Lung microvascular endothelial cell (primary cell): ENCODE data around the gene CDKN1C. TPM values are rescaled to one million over a fixed set of nuclear protein-coding genes. Genes with fewer than 3 reads are reported as not detected.

Experiments used
- DNase-seq, 2 donors: peaks; one replicate each; pipeline versions ENCODE4 v3.0.0 to v3.0.0-alpha.2; 2010; ENCODE audit warnings: low read depth in 2 of 2
- total RNA-seq: library from RNA; depleted of rRNA; stranded (reverse); fragments of >200 nt; gene quantifications from 2 replicates; pipeline ENCODE4 v1.2.1, GENCODE V29; 2014

CDKN1C gene
- total RNA-seq, 1 donor from 2014 or later = 119 TPM

DNA sequence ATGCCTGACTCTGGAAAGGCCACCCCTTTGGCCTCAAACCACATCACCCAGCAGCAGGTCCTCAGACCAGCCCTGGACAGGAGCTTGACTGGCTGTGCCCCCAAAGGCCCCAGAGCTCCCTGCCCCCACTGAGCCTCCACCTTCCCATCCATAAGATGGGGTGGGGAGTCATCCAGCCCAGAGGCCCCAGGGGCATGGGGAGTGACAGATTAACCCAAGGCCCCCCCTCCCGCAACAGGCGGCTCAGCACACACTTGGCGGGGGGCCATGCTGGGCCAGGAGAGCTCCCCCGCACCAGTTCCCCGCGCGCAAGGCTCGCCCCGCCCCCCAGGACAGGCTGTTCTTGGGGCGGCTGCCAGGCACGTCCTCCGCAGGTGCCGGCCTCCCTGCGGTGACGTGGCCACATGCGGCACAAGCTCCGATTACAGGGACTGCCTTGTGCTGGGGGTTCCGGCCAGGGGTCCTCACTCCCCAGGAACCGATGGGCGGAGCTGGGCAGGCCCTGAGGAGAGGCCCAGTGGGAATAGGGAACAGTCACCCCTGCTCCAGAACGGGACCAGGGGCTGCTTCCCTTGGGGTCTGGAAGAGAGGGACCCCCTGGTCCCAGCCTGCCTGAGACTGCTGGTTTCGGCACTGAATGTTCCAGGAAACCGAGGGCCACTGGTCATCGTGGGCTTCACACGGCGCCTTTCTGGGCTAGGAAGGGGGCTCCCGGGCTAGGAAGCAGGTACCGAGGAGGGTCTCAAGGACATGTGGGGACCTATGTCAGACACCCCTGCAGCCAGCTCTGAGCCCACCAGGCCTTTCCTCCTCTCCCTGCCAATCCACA is 5.1 kb upstream of the CDKN1C start:
- peak in 1 of 2 donors; percentile 23 for DNase-seq

DNA sequence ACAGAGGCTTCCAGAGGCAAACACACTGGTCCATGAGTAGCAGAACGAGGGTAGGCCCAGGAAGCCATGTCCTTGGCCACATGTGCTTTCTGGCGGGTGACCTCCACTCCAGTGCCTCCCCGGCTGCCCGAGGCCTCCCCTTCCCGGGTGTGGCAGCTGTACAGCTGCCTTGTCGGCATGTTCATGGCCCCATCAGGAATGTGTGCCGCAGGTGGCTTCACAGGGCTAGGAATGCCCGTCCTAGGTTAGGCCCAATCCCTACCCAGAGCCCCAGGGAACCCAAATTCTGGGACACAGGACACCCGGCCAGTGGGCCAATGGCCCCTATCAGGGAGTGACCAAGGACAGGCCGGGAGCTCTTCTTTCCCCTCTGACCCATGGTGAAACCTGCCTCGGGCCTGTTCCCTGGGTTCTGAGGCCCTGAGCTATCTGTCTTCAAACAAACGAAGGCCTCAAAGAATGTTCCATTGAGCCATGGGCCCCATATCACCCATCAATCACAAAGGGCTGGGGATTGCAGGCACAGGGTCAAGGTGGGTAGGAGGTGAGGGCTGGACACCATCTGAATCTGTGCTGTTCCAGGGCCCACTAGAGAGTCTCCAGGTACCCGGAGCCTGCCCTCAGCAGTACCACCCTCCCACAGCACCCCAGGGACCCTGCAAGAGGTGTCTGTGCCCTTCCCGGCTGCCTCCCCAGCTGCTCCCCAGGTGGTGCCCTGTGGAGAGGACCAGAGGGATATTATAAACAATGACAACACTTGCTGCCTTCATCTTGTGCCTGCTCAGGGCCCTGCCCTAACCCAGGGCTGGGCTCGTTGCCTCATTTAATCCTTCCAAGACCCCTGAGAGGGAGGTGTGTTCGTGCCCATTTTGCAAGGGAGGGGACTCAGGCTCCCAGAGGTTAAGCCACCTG is 4.0 kb upstream of the CDKN1C start:
- DNase-seq = no peak

DNA sequence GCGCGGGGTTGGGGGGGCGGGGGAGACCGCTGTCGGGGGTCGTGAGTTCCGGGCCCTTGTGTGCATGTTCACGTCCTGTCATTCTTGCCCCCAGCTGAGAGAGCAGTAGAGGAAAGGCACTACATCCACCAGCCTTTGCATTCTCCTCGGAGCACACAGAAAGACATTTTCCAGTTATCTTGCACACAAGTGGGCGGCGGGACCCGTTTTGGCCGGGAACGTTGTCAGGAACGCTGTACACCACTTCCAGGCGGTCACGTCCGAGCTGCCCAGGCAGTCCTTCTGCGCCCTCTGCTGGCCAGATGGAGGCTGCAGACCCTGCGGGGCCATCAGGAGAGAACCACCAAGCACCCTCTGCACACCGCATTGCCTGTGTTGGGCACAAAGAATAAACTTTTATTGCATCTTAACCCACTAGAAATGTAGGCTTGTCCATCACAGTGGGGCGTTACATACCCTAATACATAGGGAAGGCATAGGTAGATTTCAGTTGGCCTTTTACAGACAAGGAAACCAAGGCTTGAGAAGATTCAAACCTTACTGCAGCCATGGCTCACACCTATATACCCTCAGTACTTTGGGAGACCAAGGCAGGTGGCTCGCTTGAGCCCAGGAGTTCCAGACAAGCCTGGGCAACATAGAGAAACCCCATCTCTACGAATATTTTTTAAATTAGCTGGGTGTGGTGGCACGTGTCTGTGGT is 2.8 kb upstream of the CDKN1C start:
- peak; percentile 86 to 91 for DNase-seq

DNA sequence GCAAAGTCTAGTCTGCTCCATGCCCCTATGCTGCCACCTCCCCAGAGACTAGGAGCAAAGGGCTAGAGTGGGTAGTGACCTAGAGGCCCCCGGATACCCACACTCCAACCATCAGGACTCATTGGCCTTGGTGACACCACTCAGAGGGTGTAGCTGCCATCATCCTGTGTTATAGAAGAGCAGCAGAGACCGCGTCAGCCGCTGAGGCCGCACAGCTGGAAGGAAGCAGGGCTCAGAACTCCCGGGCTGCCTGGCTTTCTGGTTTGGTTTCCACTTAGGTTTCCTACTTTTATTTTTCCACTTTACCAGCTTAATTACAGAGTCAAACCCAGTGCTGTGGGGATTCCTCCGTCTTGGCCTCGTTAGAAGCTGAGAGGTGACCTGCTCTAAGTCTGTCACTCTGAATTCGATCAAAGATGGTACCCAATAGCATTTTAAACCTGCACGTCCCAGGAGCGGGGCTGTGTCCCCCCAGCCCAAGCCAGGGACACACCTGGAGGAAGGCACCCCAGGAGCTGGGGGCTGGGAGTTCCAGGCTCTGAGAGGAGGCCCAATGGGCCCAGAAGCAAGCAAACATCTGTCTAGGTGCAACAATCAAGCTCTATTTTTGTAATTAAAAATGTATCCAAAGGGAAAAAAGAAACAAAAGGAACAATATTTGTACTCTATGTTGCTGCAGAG is 2.1 kb upstream of the CDKN1C start:
- DNase-seq = no peak

DNA sequence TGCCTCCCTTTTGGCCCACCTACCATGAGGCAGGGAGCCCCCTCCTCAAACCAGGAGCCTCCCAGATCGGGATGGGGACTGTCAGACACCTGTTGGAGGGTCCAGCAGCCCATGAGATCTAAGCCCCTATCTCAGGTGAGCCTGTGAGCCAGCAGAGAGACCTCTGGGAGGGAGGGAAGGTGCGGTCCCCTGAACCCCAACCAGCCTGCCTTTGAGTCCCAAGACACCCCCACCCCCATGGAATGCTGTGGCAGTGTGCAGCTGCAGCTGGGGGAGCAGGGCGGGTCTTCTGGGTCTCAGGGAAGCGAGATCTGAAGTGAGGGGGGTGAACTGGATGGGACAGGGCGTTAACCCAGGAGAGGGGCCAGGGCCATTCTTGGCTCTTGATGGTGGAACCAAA is 1.4 kb upstream of the CDKN1C start:
- no peak for DNase-seq

DNA sequence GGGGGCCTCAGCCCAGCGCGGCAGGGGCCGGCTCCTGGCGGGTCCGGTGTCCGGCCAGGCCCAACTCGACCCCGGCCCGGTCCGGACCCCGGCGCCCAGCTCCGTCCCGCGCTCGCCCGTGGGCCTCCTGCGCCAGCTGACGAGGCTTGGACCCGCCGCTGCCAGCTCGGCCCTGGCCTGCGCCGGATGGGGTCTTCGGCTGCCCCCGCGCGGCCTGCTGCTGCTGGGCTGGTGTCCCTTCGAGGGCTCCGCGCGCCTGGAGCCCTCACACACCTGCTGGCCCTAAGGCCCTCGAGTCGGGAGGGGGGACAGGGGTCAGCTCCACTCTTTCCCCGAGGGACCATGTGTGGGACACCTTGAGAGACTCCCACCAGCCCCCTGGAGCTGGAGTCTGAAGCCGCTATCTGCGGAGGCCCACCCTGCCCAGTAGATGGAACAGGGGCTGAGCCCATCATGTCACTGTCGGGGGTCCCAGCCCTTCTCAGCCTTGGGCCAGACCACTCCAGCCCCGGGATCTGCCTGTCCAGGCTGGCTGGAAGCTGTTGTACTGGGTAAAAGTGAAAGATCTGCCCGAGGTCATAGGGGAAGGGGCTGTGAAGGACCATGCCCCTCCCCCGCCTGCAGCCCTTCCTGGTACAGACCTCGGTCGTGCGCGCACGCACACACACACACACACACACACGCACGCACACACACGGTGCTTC is 768 bp upstream of the CDKN1C start:
- DNase-seq = peak in 1 of 2 donors; percentile 63

DNA sequence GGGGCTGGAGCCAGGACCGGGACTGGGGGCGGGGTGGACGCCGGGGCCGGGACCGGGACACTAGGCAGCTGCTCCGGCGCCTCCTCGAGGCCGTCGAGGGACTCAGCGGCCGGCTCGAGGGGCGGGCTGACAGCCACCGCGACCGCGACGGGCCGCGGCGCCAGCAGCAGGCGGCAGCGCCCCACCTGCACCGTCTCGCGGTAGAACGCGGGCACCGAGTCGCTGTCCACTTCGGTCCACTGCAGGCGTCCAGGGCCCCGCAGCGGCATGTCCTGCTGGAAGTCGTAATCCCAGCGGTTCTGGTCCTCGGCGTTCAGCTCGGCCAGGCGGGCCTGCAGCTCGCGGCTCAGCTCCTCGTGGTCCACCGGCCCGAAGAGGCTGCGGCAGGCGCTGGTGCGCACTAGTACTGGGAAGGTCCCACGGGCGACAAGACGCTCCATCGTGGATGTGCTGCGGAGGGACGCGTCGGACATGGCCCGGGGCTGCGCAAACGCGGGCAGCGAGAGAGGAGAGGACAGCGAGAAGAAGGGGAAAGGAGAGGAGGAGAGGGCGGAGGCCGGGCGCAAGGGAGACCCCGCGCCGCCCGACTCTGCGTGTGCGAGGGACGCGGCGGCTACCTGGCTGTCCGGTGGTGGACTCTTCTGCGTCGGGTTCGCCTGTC is 428 bp downstream of the CDKN1C start:
- peak; percentile 34 to 80 for DNase-seq

DNA sequence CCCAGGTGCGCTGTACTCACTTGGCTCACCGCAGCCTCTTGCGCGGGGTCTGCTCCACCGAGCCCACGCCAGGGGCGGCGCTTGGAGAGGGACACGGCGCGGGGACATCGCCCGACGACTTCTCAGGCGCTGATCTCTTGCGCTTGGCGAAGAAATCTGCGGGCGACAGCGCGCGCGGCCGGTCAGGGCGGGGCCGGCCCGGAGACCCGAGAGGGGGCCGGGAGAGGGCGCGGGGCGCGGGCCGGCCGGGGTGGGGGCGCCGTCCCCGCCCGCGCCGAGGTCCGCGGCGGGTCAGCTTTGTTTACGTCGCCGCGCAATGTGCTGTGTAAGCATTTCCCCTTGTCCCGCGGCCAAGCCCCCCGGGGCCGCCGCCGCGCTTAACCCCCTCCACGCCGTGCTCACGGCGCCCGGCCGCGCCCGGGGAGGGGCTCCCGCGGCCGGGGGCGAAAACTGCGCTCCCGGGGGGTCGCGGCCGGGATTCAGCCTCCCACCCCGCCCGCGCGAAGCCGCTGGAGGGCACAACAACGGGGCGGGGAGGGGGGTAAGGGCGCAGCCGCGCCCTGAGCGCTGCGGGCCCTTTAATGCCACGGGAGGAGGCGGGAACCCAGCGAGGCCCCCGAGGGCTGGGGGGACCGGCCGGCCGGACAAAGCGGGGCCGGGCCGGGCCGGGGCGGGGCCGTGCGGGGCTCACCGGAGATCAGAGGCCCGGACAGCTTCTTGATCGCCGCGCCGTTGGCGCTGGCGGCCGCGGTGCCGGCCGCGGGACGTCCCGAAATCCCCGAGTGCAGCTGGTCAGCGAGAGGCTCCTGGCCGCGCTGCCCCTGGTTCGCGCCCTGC is 1.4 kb downstream of the CDKN1C start:
- DNase-seq = peak in 1 of 2 donors; percentile 72

DNA sequence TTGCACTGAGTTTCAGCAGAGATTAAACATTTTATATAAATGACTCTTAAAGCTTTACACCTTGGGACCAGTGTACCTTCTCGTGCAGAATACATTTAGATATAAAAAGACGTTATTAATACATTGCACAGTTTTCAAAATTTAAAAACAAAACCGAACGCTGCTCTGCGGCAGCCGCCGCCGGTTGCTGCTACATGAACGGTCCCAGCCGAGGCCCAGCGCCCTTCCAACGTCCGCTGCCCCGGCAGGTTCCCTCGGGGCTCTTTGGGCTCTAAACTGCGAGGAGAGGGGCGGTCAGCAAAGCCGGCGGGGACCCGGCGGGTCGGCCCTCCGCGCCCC is 2.0 kb downstream of the CDKN1C start:
- no peak for DNase-seq

DNA sequence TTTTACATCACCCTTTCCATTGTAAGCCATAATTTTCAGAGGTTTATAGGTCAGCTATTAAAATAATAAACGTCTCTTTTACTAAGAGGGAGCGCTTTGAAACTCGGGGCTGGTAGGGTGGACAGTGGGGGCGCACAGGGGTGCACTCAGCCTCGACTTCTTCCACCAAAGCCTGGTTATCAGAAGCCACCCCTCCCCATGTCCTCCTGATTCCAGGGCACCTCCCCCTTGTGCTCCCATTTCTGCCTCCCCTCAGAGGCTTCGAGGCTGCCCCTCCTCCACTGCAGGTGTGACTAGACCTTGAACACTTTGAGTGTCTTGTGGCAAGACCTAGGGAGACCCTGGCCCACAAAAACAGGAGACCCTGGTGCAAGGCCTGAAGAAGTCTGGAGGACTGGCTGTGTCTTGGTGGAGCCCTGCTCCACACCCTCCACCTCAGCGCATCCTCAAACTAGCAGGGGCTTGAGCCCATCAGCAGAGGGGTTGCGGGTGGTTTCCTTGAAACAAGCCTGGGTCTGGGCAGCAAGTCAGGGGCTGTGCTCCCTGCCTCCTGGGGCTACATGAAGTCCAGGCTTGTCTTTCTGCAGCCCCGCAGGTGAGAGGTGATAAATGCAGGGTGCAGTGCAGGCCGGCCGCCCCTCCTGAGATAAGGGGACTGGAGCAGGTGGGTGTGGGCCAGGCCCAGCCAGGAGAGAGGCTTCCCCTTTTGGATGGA is 3.0 kb downstream of the CDKN1C start:
- no peak for DNase-seq

DNA sequence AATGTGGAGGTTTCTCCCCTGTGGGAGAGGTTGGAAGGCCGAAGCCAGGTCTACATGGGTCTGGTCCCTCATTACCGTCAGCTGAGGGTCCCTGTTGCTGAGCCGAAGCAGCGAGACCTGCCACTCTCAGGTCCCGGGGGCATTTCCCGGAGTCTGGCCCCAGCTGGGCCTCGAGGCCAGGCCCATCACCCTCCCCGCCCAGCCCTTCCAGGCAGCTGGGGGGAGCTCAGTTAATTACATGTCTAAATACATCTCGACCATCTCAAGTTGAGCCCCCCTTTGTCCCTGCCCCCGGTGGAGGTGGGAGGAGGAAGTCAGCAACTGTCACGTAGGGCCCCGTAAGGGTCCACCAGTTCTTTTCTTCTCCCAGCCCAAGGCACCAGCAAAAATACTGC is 3.6 kb downstream of the CDKN1C start:
- no peak for DNase-seq

DNA sequence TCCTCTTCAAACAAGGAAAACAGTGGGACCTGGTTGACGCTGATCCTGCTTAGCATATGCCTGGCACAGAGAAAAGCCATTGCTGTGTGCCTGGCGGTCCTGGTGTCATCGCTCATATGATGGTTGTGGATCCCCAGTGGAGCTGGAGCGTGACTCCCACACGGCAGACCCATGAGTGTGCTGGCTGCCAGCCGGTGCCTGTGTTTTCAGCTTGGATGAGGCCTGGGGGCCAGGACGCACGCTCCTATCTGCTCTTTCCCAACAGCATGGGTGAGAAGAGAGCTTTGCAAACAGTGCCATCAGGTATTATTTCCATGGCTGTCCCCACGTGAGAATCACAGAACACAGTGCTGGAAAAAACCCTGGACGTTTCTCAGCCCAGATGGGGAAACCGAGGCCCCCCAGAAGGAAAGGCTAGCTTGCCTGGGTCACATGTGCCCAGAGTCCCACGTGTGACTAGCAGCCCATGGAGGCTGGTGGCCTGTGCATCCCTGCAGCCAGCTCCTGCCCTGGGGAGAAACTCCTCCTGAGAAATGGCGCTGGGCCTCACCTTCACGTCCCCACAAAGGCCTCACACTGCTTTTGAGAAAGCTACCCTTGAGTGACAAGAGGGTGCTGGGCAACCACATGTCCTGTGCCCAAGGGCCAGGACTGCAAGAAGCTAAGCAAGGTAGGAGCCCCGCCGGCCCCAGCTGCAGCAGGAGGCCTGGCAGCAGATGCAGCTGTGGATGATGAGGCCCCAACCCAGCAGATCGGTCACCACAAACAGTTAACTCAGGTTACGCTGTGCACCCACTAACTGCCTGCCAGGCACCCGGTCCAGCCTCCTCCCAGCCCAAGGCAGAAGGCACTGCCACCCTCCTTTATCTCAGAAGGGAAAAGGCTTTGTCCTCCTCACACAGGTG is 4.2 kb downstream of the CDKN1C start:
- DNase-seq = no peak

DNA sequence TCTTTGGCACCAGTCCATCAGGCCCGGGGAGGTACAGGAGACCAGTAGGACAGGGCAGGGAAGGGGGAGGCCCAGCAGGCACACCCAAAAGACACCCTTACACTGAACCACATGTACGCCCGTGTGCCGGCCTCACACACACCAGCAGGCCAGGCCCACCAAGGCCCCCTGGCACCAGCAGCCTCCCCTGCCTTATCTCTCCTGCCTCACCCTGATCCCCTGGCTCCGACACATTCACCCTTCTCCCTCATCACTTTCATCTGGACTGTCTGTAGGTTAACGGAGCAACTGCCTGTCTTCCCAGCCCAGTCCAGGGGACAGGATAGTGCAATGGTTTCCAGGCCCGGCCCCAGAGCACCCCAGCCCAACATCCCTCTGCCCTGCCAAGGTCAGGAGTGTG is 4.9 kb downstream of the CDKN1C start:
- DNase-seq = no peak

DNA sequence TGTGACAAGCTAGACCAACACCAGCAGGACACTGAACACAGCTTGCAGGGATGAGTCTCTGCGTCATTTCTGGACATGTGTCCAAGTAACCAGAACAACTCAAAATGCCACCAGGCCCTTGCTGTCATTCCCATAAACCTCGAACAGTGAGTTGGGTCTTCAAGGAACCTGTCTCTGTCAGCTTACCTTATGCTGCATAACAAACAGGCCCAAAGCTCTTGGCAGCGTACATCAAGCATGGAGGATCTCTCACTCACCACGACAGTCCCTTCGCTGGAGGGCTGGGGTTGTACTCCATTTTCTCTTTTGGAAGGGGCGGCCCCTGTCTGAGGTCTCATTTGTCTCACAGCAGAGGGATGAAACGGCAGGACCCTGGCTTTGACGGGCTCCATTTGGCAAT is 6.8 kb downstream of the CDKN1C start:
- DNase-seq = no peak

DNA sequence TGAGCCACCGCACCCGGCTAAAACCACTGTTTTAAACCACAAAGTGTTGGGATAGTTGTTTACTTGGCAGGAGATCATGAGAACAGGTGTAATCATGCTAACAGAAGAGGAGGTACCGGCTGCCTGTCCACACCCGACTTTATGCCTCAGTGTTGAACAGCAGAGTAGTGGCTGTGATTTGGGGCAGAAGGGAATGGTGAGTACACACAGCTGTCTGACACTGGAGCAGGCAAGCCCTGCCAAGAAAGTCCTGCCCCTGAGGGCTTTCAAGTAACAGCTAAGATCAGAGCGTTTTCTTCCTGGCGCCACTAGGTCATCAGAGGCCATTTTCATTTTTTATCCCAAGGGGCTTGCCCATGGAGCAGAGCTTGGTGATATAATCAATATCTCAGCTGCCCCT is 8.1 kb downstream of the CDKN1C start:
- no peak for DNase-seq

DNA sequence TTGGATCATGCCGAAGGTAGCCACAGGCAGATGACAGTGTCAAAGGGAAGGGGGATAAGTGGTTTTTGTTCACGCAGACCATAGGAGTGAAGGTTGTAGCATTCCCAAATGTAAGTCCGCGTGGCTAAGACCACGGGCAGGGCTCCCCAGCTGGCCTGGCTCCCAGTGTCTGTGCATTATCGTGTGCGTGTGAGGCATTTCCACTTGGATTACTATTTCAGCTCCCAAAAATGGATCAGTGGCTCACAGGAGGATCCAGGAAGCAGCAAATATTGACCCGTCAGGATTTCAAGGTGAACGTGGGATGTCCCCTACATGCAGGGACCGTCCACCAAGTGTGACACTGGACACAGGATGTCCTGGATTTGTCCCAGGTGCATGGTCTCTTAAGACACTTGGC is 10.6 kb downstream of the CDKN1C start:
- no peak for DNase-seq

DNA sequence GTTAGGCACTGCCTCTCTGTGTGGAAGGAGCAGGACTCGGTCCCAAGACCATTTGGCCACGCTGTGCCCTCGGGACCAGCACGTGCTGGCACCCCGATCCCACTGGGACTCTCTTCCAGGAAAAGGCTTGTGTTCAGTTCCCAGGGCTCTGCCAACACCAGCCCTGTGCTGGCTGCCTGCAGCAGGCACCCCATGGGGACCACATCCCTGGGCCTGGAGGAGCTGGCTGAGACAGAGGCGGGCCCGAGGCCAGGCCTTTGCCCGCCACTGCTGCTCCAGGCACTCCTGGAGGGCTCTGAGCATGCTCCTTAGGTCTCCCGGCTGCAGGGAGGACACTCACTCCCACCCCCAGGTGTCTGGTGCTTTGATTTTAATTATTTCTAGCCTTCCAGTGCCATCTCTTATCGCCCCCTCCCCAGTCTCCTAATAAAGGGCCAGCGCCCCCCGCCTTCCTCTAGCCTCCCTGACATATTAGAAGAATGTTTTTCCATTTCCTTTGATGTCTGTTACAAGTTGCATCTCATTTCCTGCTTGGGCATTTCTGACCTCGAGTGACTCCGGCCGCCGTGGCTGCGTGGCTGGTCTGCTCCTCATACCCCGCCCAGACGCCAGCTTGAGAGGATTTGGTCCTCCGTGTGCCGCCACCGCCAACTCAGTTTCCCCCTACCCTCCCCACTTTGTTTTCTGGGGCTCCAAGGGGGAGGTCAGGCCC is 14.4 kb downstream of the CDKN1C start:
- DNase-seq = no peak
